ENCODE data around the gene ULBP3.
"Not testable (repeated sequence)": the region's sequence is repeated elsewhere in the genome, so short reads cannot be mapped to it uniquely, and the experiment has no call there.

ULBP3 gene

GRCh38 chr6:150043501-150044412 is 25.2 kb downstream of the ULBP3 start:
- DNase-seq (ENCODE audit: low read depth in 1 of 2, low spot score in 1 of 2) = no peak

- no peak for DNase-seq (ENCODE audit: low read depth in 1 of 2, low spot score in 1 of 2)
These were observed 25.8 kb downstream of the ULBP3 start for GRCh38 chr6:150043096-150043495.

- DNase-seq (ENCODE audit: low read depth in 1 of 2, low spot score in 1 of 2) = no peak
These were observed 30.5 kb downstream of the ULBP3 start for GRCh38 chr6:150038202-150039062.

- no peak for DNase-seq (ENCODE audit: low read depth in 1 of 2, low spot score in 1 of 2)
These were observed 31.3 kb downstream of the ULBP3 start for GRCh38 chr6:150037526-150038201.

- no peak for DNase-seq (ENCODE audit: low read depth in 1 of 2, low spot score in 1 of 2)
These were observed 32.8 kb downstream of the ULBP3 start for GRCh38 chr6:150036081-150036480.

GRCh38 chr6:150033207-150033771 is 35.6 kb downstream of the ULBP3 start:
- DNase-seq (ENCODE audit: low read depth in 1 of 2, low spot score in 1 of 2) = no peak

GRCh38 chr6:150032598-150032997 is 36.3 kb downstream of the ULBP3 start:
- DNase-seq (ENCODE audit: low read depth in 1 of 2, low spot score in 1 of 2) = no peak

- no peak for DNase-seq (ENCODE audit: low read depth in 1 of 2, low spot score in 1 of 2)
These were observed 38.3 kb downstream of the ULBP3 start for GRCh38 chr6:150030611-150031010.

- DNase-seq (ENCODE audit: low read depth in 1 of 2, low spot score in 1 of 2) = no peak
These were observed 39.2 kb downstream of the ULBP3 start for GRCh38 chr6:150029749-150030148.

GRCh38 chr6:150029276-150029675 is 39.6 kb downstream of the ULBP3 start:
- DNase-seq (ENCODE audit: low read depth in 1 of 2, low spot score in 1 of 2) = no peak

- no peak for DNase-seq (ENCODE audit: low read depth in 1 of 2, low spot score in 1 of 2)
These were observed 40.1 kb downstream of the ULBP3 start for GRCh38 chr6:150028799-150029198.

GRCh38 chr6:150027806-150028565 is 40.9 kb downstream of the ULBP3 start:
- DNase-seq (ENCODE audit: low read depth in 1 of 2, low spot score in 1 of 2) = no peak

GRCh38 chr6:150026976-150027805 is 41.7 kb downstream of the ULBP3 start:
- no peak for DNase-seq (ENCODE audit: low read depth in 1 of 2, low spot score in 1 of 2)

GRCh38 chr6:150025201-150025917 is 43.6 kb downstream of the ULBP3 start, which contains the start of gene RAET1L:
RAET1L (minus strand) TSS chr6:150025532; CDS start chr6:150025471, 61 bp downstream.
- no peak for DNase-seq (ENCODE audit: low read depth in 1 of 2, low spot score in 1 of 2)

GRCh38 chr6:150024646-150025155 is 44.2 kb downstream of the ULBP3 start:
- DNase-seq (ENCODE audit: low read depth in 1 of 2, low spot score in 1 of 2) = no peak

- DNase-seq (ENCODE audit: low read depth in 1 of 2, low spot score in 1 of 2) = not testable (repeated sequence)
These were observed 44.9 kb downstream of the ULBP3 start for GRCh38 chr6:150024021-150024420.

- not testable (repeated sequence) for DNase-seq (ENCODE audit: low read depth in 1 of 2, low spot score in 1 of 2)
These were observed 47.1 kb downstream of the ULBP3 start for GRCh38 chr6:150021870-150022269.

- no peak for DNase-seq (ENCODE audit: low read depth in 1 of 2, low spot score in 1 of 2)
These were observed 49.9 kb downstream of the ULBP3 start for GRCh38 chr6:150018846-150019580.
